ENCODE results near the gene ST3GAL4.

GRCh38 chr11:126375726-126376125, 20.2 kb downstream of the ST3GAL4 start:
- no peak for TF ChIP-seq FOXP2 (optimal IDR thresholded peaks at IDR 0.05; ENCODE audit: borderline replicate concordance, extremely low read depth, extremely low read length, insufficient read depth)
- no peak for TF ChIP-seq SIN3A (IDR thresholded peaks at IDR 0.05; ENCODE audit: borderline replicate concordance, insufficient read depth, low read length)

Data from PFSK-1 (cell line).